ENCODE data around the gene TMEM143.

Gene TMEM143

GRCh38 chr19:48330012-48330681, 33.6 kb downstream of the TMEM143 start:
- DNase-seq (peak; percentile 92), ATAC-seq (ENCODE audit: insufficient read depth, low read depth) (peak; percentile 71)
- Histone ChIP-seq H3K9me3 (ENCODE audit: insufficient read depth, low read length, severe bottlenecking) (no peaks in the 10 kb centered on the region), H3K9ac (ENCODE audit: low read depth, low read length) (peak overlapping the region; percentile 76), H3K27ac (ENCODE audit: low read length) (peak overlapping the region; percentile 95), H3K79me2 (ENCODE audit: insufficient read depth, low read length) (no peaks in the 10 kb centered on the region; the same call in 1 of the 2 replicates), H3K4me1 (ENCODE audit: insufficient read depth, low read length) (peaks cover 63% of the 10 kb centered on the region), H3K36me3 (ENCODE audit: insufficient read depth, low read length) (no peaks in the 10 kb centered on the region), H3K4me2 (ENCODE audit: insufficient read depth, low read length) (peak overlapping the region; percentile 73), H4K20me1 (ENCODE audit: insufficient read depth, low read length) (no peaks in the 10 kb centered on the region), H2AFZ (ENCODE audit: low read depth, low read length) (peak overlapping the region; percentile 74), H3K4me3 (ENCODE audit: low read depth in 1 of 2, low read length in 2 of 2) (peak overlapping the region; percentile 52 to 68), H3K27me3 (ENCODE audit: insufficient read depth, low read length, poor library complexity) (no peaks in the 10 kb centered on the region)
- TF ChIP-seq CTCF (IDR thresholded peaks at IDR 0.05; ENCODE audit: borderline replicate concordance, extremely low read depth, low read length, poor library complexity, severe bottlenecking), result peak; percentile 42
- TF ChIP-seq EZH2 (IDR thresholded peaks at IDR 0.05; ENCODE audit: borderline replicate concordance, low read depth, low read length, severe bottlenecking), result no peak

DNA sequence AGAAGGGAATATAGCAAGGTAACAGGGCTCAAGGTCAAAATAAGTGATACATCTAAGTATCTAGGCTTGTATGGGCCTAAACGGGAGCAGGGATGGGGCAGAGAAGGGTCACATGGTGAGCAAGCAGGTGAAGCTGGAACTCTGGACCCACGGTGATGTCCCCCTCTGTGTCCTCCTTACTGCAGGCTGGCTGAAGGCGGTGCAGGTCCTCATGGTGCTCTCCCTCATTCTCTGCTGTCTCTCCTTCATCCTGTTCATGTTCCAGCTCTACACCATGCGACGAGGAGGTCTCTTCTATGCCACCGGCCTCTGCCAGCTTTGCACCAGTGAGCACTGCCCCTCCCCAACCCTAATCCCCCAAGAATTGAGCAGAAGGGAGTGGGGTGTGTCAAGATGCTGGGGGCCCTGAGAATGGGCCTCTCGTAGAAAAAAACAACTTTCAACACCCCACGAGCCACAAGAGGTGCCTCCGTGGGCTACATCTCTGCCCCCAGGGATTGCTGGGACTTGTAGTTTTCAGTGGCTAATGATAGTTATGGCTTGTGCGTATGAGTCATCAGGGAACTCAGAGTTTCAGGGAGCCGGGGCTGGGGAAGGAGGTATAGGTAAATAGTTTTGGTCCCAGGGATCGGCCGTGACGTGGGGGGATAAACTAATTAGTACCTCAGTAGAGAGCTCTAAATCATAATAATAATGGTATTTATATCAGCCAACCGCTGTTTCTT, 34.4 kb downstream of the TMEM143 start:
- H3K4me2 ChIP-seq (ENCODE audit: insufficient read depth, low read length), result peak overlapping the region; percentile 73
- H3K9me3 ChIP-seq (ENCODE audit: insufficient read depth, low read length, severe bottlenecking), result no peaks in the 10 kb centered on the region
- H3K4me1 ChIP-seq (ENCODE audit: insufficient read depth, low read length), result peaks cover 61% of the 10 kb centered on the region
- H3K79me2 ChIP-seq (ENCODE audit: insufficient read depth, low read length), result no peaks in the 10 kb centered on the region; the same call in 1 of the 2 replicates
- TF ChIP-seq CTCF (IDR thresholded peaks at IDR 0.05; ENCODE audit: borderline replicate concordance, extremely low read depth, low read length, poor library complexity, severe bottlenecking) (no peak), EZH2 (IDR thresholded peaks at IDR 0.05; ENCODE audit: borderline replicate concordance, low read depth, low read length, severe bottlenecking) (no peak)
- H3K27me3 ChIP-seq (ENCODE audit: insufficient read depth, low read length, poor library complexity), result no peaks in the 10 kb centered on the region
- DNase-seq, result peak; percentile 27
- H2AFZ ChIP-seq (ENCODE audit: low read depth, low read length), result peak overlapping the region; percentile 65
- peak overlapping the region; percentile 76 for H3K9ac ChIP-seq (ENCODE audit: low read depth, low read length)
- no peak for ATAC-seq (ENCODE audit: insufficient read depth, low read depth)
- peak overlapping the region in 1 of 2 experiments; percentile 68; a peak in 1 of 4 replicates for H3K4me3 ChIP-seq (ENCODE audit: low read depth in 1 of 2, low read length in 2 of 2)
- H4K20me1 ChIP-seq (ENCODE audit: insufficient read depth, low read length), result no peaks in the 10 kb centered on the region
- peak overlapping the region; percentile 66 for H3K27ac ChIP-seq (ENCODE audit: low read length)
- no peaks in the 10 kb centered on the region for H3K36me3 ChIP-seq (ENCODE audit: insufficient read depth, low read length)

DNA sequence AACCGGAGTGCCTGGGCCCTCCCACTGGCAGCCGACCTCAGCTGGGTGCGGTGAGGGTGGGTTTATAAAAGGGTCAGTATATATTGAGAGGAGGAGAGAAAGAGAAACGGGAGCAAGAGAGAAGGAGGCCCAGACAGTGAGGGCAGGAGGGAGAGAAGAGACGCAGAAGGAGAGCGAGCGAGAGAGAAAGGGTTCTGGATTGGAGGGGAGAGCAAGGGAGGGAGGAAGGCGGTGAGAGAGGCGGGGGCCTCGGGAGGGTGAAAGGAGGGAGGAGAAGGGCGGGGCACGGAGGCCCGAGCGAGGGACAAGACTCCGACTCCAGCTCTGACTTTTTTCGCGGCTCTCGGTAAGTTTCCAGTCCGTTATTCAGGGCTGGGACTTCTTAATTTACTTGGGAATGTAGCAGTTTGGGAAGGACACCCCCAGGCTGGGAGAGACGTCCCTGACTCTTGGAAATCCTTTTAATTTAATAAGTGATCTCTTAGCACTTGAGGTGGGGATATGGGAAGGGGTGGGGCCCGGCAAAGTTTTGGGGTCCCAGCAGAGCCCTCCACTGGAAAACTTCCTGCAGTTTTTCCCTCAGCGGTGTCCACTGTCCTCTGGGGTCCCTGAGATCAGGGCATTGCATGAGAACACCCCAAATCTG, 38.4 kb downstream of the TMEM143 start, which contains the start of gene EMP3:
TSS of gene EMP3 (plus strand) at position 288 of the 646 bp plus-strand sequence. CDS start 1,293 bp downstream, outside the sequence.
- no peak for TF ChIP-seq EZH2 (IDR thresholded peaks at IDR 0.05; ENCODE audit: borderline replicate concordance, low read depth, low read length, severe bottlenecking)
- no peak for TF ChIP-seq CTCF (IDR thresholded peaks at IDR 0.05; ENCODE audit: borderline replicate concordance, extremely low read depth, low read length, poor library complexity, severe bottlenecking)
- peak within 1 kb of the TSS; percentile 63 for H3K4me2 ChIP-seq (ENCODE audit: insufficient read depth, low read length)
- peaks cover 46% of the 10 kb centered on the region for H3K4me1 ChIP-seq (ENCODE audit: insufficient read depth, low read length)
- no peaks in the 10 kb centered on the region for H3K79me2 ChIP-seq (ENCODE audit: insufficient read depth, low read length)
- DNase-seq, result peak; percentile 83
- peak; percentile 26 for ATAC-seq (ENCODE audit: insufficient read depth, low read depth)
- peak within 1 kb of the TSS in 1 of 2 experiments; percentile 40; a peak in 2 of 4 replicates for H3K4me3 ChIP-seq (ENCODE audit: low read depth in 1 of 2, low read length in 2 of 2)
- H3K36me3 ChIP-seq (ENCODE audit: insufficient read depth, low read length), result no peaks in the 10 kb centered on the region; the same call in 1 of the 2 replicates
- H2AFZ ChIP-seq (ENCODE audit: low read depth, low read length), result 0 out of 2 replicates have a peak within 1 kb of the TSS, but pooled peaks have one; percentile 3
- H3K27me3 ChIP-seq (ENCODE audit: insufficient read depth, low read length, poor library complexity), result no peaks in the 10 kb centered on the region
- no peaks in the 10 kb centered on the region for H3K9me3 ChIP-seq (ENCODE audit: insufficient read depth, low read length, severe bottlenecking)
- no peak within 1 kb of the TSS for H3K27ac ChIP-seq (ENCODE audit: low read length)
- H3K9ac ChIP-seq (ENCODE audit: low read depth, low read length), result peak within 1 kb of the TSS; percentile 46; the same call in 1 of the 2 replicates
- peaks cover 7% of the 10 kb centered on the region for H4K20me1 ChIP-seq (ENCODE audit: insufficient read depth, low read length)

Measured in DND-41 (cell line).